HG03139 (cell line): ENCODE data around the gene STPG3.
A peak's percentile ranks its signal among the peaks of the same experiment; 100 is the strongest.
"Not testable (repeated sequence)": the region's sequence is repeated elsewhere in the genome, so short reads cannot be mapped to it uniquely, and the experiment has no call there.

Experiments
- ATAC-seq: cut with Tn5 transposase; IDR thresholded peaks from one replicate; pipeline ENCODE4 v1.9.1; 2021; ENCODE audit not compliant: unreplicated experiment

STPG3 gene

DNA sequence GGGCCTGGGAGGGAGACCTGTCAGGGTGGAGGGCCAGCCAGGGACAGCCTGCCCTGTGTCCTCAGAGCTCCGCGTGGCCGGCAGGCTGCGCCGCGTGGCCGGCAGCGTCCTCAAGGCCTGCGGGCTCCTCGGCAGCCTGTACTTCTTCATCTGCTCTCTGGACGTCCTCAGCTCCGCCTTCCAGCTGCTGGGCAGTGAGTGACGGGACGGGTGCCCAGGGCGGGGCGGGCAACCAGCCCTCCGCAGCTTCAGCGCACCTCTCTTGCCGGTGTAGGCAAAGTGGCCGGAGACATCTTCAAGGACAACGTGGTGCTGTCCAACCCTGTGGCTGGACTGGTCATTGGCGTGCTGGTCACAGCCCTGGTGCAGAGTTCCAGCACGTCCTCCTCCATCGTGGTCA lies 18.6 kb upstream of the STPG3 start:
- no peak for ATAC-seq

DNA sequence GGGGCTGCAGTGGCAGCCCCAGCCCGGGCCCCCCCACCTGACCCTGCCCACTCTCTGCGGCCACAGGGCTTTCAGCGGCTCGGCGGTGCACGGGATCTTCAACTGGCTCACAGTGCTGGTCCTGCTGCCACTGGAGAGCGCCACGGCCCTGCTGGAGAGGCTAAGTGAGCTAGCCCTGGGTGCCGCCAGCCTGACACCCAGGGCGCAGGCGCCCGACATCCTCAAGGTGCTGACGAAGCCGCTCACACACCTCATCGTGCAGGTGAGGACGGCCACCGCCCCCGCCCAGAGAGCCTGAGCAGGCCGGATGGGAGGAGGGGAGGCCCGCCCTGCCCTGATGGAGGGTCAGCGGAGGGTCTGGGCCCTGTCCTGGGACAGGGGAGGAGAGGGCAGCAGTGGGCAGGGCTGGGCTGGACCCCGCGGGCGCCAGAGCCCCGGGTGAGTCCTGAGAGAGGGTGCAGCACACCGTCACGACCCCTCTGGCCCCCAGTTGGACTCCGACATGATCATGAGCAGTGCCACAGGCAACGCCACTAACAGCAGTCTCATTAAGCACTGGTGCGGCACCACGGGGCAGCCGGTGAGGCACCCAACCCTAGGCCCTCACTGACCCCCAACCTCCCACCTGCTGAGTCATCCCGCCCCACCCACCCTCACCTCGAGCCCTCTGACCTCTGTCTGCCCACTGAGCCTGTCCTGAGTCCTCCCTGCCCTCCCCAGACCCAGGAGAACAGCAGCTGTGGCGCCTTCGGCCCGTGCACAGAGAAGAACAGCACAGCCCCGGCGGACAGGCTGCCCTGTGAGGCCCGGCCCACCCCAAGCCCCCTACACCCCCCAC lies 17.7 kb upstream of the STPG3 start:
- no peak for ATAC-seq

DNA sequence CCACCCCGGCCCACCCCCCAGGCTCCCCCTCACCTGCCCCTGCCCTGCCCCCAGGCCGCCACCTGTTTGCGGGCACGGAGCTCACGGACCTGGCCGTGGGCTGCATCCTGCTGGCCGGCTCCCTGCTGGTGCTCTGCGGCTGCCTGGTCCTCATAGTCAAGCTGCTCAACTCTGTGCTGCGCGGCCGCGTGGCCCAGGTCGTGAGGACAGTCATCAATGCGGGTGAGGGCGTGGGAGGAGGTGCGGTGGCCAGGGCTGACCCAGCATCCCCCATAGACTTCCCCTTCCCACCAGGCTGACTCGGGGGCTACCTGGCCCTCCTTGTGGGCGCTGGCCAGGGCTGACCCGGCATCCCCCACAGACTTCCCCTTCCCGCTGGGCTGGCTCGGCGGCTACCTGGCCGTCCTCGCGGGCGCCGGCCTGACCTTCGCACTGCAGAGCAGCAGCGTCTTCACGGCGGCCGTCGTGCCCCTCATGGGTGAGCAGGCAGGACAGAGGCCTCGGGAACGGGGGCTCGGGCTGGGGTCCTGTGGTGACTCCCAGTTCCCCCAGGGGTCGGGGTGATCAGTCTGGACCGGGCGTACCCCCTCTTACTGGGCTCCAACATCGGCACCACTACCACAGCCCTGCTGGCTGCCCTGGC lies 16.9 kb upstream of the STPG3 start:
- ATAC-seq, result no peak

DNA sequence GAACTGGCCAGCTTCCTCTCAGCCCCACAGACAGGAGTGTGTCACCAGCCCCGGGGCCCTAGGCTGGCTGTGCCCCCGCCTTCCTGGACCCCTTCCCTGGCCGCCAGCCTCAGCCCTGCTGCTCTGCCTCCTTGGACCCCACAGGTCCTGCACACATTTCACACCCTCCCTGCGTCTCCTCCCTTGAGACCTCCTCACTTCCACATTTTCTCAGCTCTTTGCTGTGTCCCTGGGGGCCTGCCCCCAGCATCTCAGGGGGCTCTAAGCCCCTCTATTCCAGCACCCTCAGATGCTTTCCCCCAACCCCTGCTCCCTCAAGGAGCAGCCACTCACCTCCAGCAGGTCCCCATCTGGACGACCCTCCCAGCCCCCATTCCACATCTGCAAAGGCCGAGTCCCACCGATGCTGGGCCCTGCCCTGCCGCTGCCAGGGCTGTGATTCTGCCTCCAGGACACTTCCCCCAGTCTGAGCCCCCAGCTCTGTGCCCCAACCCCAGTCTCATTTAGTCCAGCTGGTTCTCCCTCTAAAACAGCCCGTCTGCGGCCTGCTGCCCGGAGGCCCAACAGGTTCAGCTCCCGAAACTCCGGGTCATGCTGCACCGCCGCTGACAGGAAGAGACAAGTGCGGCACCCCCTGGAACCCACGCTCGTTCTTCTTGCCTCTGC lies 16.2 kb upstream of the STPG3 start:
- ATAC-seq, result no peak

DNA sequence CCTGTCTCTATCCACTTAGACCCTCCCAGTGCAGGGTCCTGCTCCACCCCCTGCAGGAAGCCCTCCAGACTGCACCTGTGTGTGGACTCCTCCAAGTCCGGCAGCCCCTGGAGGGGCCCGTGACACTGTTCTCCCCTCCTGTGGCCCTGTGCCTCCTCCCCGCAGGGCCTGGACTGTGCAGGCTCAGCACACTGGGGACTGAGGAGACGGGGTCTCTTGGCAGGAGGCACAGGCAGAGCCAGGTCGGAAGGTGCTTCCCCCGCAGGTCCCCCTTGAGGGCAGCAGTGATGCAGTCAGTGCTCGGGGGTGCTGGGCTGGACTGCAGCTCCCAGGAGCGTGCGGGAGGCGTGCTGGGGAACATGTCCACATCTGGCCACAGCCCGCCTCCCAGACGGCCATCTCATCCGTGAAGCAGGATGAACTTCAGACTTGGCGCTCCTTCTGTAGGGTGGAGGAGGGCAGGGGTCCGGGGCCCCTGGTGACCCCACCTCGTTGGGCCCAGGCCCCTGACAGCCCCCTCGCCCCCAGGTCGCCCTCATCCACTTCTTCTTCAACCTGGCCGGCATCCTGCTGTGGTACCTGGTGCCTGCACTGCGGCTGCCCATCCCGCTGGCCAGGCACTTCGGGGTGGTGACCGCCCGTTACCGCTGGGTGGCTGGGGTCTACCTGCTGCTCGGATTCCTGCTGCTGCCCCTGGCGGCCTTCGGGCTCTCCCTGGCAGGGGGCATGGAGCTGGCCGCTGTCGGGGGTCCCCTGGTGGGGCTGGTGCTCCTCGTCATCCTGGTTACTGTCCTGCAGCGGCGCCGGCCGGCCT lies 15.5 kb upstream of the STPG3 start:
- no peak for ATAC-seq

DNA sequence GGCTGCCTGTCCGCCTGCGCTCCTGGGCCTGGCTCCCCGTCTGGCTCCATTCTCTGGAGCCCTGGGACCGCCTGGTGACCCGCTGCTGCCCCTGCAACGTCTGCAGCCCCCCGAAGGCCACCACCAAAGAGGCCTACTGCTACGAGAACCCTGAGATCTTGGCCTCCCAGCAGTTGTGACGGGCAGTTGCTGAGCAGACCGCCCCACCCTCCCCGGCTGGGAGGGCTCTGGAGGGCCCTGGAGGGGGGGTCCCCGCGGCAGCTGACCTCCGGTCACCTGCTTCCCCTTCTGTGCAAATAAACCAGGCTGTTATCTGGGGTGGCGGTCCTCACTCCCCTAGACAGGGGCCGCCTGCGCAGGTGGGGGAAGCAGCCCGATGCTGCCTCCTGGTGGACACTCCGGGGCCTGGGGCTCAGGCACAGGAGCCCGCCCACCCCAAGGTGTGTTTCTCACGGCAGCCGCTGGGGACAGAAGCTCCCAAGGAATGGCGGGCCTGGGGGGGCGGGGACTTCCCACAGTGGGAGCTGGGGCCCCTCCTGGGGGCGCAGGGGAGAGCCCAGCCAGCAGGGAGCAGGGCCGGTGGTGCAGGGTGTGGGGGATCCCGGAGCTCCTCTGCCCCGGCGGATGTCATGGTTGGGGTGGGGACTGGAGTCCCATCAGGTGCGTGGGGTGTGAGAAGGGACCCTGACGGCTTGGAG lies 14.7 kb upstream of the STPG3 start:
- ATAC-seq, result peak; percentile 21

DNA sequence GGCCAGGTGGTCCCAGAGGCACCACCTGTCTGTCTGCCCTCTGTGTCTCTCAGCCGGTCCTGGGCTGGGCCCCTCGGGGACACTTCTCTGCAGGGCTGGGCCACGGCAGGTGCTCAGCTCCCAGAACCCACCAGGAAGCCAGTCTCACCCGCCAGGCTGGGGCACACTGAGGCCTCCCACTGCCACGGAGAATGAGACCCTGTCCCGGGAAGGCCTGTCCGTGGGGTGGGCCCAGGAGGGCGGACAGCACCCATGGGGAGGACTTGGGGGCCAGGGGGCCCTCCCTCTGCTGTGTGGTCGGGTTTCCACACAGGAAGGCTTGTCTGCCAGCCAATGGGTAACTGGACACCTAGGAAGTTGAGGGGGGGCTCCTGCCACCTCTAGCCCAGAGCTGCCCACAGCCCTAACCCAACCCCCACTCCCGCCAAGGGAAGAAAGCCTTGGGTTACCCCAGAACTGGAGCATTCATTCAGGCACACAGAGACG lies 14.1 kb upstream of the STPG3 start:
- no peak for ATAC-seq

DNA sequence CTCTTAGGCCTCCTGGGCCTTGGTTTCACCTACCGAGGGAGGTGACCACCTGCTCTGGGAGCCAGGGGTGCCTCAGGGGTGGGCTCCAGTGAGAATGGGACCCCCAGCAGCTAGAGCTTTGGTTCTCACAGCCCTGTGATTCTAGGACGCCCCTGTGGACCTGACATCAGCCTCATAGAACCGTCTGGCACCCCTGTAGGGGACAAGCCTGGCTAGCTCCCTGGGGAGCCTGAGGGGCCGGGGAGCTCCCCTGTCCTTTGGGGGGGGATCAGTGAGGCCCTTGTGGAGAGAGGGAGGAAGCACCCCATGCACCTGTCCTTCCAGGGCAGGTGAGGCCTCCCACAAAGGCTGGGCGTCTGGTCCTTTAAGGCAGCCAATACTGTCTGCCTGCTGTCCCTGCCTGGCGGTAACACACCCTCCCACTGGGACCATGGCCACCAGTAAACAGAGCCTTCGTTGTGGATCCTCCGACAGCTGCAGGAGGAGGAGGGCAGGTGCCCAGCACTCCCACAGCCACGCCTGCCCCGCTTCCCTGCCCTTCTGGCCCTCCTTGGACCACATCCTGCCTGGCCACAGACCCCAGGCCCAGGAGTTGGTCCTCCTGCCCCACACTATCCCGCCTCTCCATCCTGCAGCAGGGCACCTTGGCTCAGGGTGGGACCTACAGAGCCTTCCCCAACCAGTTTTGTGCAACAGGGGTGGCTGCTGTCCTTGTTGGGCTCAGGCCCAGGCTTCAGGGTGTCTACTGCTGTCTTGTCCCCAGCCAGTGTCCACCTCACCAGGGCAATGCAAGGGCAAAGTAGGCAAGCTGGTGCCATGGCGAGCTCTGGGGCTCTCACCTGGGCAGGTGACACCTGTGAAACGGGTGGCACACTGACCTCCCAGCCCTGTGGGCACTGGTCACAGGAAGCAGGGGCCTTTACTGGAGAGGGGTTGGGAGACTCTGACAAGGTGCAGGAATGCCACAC lies 13.0 kb upstream of the STPG3 start:
- ATAC-seq, result no peak

DNA sequence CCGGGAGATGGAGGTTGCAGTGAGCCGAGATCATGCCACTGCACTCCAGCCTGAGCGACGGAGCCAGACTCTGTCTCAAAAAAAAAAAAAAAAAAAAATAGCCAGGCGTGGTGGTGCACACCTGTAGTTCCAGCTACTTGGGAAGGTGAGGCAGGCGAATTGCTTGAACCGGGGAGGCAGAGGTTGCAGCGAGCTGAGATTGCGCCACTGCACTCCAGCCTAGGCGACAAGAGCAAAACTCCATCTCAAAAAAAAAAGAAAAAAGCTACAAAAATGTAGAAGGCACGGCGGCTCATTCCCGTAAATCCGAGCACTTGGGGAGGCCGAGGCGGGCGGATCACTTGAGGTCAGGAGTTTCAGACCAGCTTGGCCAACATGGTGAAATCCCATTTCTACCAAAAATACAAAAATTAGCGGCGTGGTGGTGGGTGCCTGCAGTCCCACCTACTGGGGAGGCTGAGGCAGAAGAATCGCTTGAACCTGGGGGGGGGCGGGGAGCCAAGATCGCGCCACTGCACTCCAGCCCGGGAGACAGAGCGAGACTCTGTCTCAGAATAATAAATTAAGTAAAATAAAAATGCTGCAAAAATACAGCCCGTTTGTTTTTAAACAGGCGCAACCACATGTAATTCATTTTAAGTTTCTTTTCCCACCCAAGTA lies 11.4 kb upstream of the STPG3 start:
- not testable (repeated sequence) for ATAC-seq

DNA sequence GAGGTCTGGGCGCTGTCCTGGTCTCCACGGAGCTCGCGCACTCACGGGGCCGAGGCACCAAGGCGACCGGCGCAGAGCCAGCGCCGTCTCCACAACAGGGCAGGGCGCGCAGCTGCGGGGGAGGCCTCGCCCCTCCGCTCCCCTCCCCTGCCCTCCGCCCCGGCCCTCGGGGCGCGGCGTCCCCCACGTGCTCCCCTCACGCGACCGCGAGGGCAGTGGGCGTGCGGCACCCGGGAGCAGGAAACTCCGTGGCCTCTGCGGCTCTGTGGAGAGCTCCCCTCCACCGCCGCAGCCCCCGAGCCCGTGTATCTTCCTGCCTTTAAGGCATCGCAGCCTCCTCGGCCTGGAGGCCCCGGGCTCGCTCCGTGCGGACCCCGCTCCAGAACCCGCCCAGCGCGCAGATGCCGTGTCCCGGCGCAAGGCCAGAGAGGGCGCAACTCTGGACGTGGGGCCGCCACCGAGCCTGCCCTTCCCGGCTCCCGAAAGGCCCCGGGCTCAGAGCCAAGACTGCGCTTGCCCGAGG lies 10.7 kb upstream of the STPG3 start:
- peak; percentile 23 for ATAC-seq

DNA sequence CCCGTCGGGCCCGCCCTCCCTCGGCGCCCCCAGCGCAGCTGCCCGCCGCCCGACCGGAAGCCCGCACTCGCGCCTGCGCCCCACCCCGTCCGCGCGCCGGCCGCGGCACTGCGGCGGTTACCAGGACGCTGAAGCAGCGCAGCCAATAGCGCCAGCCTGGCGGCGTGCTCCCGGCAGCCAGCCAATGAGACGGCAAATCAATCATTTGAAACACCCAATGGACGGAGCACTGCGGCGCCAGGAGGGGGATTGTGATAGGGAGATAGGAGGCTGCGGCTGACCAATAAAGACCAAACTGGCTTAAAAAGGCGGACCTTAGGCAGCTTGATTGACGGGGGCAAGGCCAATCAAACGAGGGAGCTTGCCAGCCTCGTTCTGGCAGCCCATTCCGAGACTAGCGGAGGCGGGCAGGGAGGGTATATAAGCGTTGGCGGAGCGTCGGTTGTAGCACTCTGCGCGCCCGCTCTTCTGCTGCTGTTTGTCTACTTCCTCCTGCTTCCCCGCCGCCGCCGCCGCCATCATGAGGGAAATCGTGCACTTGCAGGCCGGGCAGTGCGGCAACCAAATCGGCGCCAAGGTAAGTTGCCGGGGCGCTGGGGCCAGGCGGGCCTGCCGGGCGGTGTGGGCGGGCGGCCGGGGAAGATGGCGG lies 10.1 kb upstream of the STPG3 start, which contains the start of gene TUBB4B:
Gene TUBB4B, plus strand, starts transcription at position 447 of the 649 bp plus-strand sequence. Its CDS starts 74 bp downstream, at position 521.
- peak; percentile 58 for ATAC-seq

DNA sequence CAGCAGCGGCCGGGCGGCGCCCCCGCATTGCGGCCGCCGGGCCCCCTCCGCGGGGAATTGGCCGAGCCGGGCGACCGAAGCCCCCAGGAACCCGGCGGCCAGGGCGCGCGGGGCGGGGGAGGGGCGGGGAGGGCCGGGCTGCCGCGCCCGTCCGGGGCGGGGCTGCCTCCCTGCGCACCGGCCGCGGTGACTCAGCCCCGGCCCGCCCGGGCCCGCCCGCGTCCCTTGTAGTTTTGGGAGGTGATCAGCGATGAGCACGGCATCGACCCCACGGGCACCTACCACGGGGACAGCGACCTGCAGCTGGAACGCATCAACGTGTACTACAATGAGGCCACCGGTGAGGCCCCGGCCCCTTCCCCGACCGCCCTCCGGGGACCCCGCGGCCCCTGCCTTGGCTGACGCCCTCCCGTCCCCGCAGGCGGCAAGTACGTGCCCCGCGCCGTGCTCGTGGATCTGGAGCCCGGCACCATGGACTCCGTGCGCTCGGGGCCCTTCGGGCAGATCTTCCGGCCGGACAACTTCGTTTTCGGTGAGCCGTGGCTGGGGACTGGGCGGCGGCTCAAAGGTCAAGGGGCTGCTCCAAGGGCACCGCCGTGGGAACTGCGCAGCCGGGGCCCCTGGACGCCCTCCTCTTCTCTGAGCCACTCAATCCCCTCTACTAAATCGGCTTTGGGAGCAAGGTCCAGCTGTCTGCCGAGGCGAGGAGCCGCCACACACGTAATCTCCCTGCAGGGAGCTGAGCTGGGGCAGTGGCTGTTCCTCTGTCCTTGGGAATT lies 9.4 kb upstream of the STPG3 start:
- ATAC-seq, result no peak

DNA sequence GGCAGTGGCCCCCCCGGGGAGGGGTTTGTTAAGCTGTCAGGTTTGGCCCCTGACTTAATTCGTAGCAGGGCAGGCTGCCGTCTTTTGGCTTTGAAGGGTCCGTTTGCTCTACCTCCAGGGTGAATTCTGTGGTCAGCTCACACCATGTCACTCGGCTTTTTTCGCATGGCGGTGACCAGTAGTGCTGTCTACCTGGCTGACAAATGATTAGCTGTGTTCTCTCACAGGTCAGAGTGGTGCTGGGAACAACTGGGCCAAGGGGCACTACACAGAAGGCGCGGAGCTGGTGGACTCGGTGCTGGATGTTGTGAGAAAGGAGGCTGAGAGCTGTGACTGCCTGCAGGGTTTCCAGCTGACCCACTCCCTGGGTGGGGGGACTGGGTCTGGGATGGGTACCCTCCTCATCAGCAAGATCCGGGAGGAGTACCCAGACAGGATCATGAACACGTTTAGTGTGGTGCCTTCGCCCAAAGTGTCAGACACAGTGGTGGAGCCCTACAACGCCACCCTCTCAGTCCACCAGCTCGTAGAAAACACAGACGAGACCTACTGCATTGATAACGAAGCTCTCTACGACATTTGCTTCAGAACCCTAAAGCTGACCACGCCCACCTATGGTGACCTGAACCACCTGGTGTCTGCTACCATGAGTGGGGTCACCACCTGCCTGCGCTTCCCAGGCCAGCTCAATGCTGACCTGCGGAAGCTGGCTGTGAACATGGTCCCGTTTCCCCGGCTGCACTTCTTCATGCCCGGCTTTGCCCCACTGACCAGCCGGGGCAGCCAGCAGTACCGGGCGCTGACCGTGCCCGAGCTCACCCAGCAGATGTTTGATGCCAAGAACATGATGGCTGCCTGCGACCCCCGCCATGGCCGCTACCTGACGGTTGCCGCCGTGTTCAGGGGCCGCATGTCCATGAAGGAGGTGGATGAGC lies 8.6 kb upstream of the STPG3 start:
- ATAC-seq, result no peak

DNA sequence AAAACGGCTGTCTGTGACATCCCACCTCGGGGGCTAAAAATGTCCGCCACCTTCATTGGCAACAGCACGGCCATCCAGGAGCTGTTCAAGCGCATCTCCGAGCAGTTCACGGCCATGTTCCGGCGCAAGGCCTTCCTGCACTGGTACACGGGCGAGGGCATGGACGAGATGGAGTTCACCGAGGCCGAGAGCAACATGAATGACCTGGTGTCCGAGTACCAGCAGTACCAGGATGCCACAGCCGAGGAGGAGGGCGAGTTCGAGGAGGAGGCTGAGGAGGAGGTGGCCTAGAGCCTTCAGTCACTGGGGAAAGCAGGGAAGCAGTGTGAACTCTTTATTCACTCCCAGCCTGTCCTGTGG lies 7.8 kb upstream of the STPG3 start:
- not testable (repeated sequence) for ATAC-seq

DNA sequence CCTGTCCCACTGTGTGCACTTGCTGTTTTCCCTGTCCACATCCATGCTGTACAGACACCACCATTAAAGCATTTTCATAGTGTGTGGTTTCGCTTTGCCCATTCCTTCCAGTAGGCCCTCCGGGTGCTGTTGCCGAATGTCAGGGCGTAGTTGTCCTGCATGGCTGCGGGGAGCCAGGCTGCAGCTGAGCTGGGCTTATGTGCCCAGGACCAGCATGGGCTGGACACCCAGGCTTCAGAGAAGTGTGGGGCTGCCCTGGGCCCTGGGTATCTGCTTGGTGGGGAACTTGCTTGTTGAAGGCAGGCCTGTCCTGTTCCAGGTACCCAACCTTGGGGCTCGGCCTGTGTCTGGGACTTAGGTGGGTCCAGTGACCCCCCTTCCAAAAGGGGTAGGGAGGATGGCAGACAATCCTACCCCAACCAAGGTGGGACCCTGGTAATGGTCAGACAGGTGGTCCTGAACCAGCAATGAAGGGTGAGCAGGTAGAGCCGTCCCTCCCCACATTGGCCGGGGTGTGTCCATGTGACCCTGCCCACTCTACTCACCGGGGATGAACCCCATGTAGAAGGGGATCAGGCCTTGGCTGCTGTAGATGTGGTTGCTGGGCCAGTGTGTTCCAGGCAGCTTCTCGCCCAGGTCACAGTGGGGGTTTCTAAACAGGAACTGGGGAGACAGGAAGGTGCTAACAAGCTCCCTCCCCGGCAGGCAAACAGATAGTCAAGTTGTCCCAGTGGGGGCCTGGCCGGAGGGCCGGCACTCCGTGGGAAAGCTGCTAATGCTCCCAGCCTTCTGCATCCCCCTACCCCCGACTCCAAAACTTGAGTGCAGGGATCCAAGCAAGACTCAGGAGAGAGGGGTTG lies 7.2 kb upstream of the STPG3 start:
- ATAC-seq, result no peak
